Muscle layer of colon (tissue), 2 donors: ENCODE data around the gene UFD1.

Experiments
- H3K27ac ChIP-seq: one replicate; pipeline ENCODE4 v1.7.0; 2013; ENCODE audit warnings: low read depth, mild to moderate bottlenecking, low read length, moderate library complexity
- H3K27me3 ChIP-seq, 2 donors: one replicate each; pipeline ENCODE4 v1.7.0; 2013; ENCODE audit warnings: low read length in 2 of 2, mild to moderate bottlenecking in 2 of 2; ENCODE audit not compliant: insufficient read depth in 2 of 2, control insufficient read depth in 1 of 2
- H3K36me3 ChIP-seq: one replicate; pipeline ENCODE4 v1.7.0; 2013; ENCODE audit warnings: mild to moderate bottlenecking, low read length; ENCODE audit not compliant: insufficient read depth
- H3K4me1 ChIP-seq: one replicate; pipeline ENCODE4 v1.7.0; 2013; ENCODE audit warnings: mild to moderate bottlenecking, low read length; ENCODE audit not compliant: insufficient read depth
- H3K4me3 ChIP-seq, 2 donors: one replicate each; pipeline ENCODE4 v1.7.0; 2013; ENCODE audit warnings: low read length in 2 of 2, low read depth in 1 of 2, mild to moderate bottlenecking in 1 of 2, moderate library complexity in 1 of 2
- H3K9ac ChIP-seq: one replicate; pipeline ENCODE4 v1.7.0; 2013; ENCODE audit warnings: low read length
- H3K9me3 ChIP-seq: one replicate; pipeline ENCODE4 v1.7.0; 2013; ENCODE audit warnings: mild to moderate bottlenecking, low read length
- donor health status: abdominal sarcoma.
- donor health status: Adenocarcinoma of cecum.

The UFD1 gene, protein sequence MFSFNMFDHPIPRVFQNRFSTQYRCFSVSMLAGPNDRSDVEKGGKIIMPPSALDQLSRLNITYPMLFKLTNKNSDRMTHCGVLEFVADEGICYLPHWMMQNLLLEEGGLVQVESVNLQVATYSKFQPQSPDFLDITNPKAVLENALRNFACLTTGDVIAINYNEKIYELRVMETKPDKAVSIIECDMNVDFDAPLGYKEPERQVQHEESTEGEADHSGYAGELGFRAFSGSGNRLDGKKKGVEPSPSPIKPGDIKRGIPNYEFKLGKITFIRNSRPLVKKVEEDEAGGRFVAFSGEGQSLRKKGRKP

GRCh38 chr22:19478901-19479354, at the start of gene UFD1:
Gene UFD1 (minus strand): TSS chr22:19479193. CDS start chr22:19479085, 108 bp downstream.
- Histone ChIP-seq H3K4me3 (peak within 1 kb of the TSS; percentile 86 to 87), H3K27ac (peak within 1 kb of the TSS; percentile 98), H3K9ac (peak within 1 kb of the TSS; percentile 89), H3K27me3 (no peaks in the 10 kb centered on the region), H3K36me3 (peaks cover 7% of the 10 kb centered on the region), H3K4me1 (peaks cover 28% of the 10 kb centered on the region), H3K9me3 (no peaks in the 10 kb centered on the region)

- Histone ChIP-seq H3K9ac (no peak overlapping the region), H3K27ac (no peak overlapping the region), H3K9me3 (no peaks in the 10 kb centered on the region), H3K27me3 (peaks cover 0 to 43% of the 10 kb centered on the region in 2 donors), H3K4me1 (no peaks in the 10 kb centered on the region), H3K4me3 (no peak overlapping the region), H3K36me3 (no peaks in the 10 kb centered on the region)
Observed at GRCh38 chr22:19527861-19528417, 48.9 kb upstream of the UFD1 start.

GRCh38 chr22:19527321-19527721, 48.3 kb upstream of the UFD1 start:
- Histone ChIP-seq H3K4me3 (no peak overlapping the region), H3K4me1 (no peaks in the 10 kb centered on the region), H3K27me3 (peaks cover 0 to 47% of the 10 kb centered on the region in 2 donors), H3K9ac (no peak overlapping the region), H3K36me3 (no peaks in the 10 kb centered on the region), H3K9me3 (no peaks in the 10 kb centered on the region), H3K27ac (no peak overlapping the region)

- H3K27me3 ChIP-seq: peaks cover 0 to 47% of the 10 kb centered on the region in 2 donors
- H3K9ac ChIP-seq: no peak overlapping the region
- no peak overlapping the region for H3K4me3 ChIP-seq
- H3K27ac ChIP-seq: no peak overlapping the region
- no peaks in the 10 kb centered on the region for H3K9me3 ChIP-seq
- H3K4me1 ChIP-seq: no peaks in the 10 kb centered on the region
- no peaks in the 10 kb centered on the region for H3K36me3 ChIP-seq
Observed at GRCh38 chr22:19526702-19527111, 47.7 kb upstream of the UFD1 start.

DNA sequence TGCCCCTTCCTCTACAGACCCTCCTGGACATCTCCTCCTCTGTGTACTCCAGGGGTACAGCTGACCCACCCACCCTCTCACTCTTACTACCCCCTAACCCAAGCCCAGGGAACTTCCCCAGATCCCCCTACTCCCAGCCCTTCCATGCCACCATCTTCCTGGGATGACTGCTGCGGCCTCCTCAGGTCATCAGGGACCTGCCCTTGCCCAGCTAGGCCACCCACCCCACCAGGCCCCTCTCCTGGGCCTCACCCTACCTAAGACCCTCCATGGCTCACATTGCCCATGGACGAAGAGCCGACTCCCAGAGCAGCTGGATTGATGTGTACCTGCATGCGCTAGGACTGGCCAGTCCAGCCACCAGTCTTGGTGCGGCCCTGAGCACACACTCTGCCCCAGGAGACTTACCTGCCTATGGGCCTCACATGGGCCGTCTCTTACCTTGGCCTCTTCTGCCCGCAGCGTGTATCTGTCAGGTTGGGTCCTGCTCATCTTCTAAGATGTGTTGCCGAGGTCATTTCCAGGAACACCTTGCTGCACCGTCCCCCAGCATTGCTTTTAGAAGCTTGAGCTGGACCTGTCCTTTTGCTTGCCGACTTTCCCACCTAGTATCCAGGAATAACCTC, 47.2 kb upstream of the UFD1 start:
- H3K9ac ChIP-seq: no peak overlapping the region
- H3K4me1 ChIP-seq: no peaks in the 10 kb centered on the region
- H3K4me3 ChIP-seq: no peak overlapping the region
- no peaks in the 10 kb centered on the region for H3K9me3 ChIP-seq
- H3K27me3 ChIP-seq: peaks cover 0 to 47% of the 10 kb centered on the region in 2 donors
- H3K27ac ChIP-seq: no peak overlapping the region
- no peaks in the 10 kb centered on the region for H3K36me3 ChIP-seq

DNA sequence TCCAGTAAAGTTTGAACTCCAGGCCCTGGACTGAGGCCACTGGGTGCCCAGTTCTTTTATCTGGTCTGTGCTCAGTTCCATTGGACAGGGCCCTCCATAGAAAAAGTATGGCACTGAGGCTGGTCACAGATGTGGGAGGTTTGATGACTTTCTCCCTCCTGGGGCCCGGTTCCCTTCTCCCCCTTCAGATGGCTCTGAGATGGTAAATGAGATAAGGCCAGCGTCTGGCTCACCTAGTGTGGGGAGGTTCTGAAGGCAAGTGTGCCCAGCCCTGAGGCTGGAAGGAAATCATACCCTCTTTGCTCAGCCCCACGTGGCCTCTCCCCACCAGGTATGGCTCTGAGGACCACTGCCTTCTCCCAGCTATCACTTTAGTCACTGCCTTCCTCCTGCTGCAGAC, 46.7 kb upstream of the UFD1 start:
- Histone ChIP-seq H3K9me3 (no peaks in the 10 kb centered on the region), H3K4me3 (no peak overlapping the region), H3K36me3 (no peaks in the 10 kb centered on the region), H3K27me3 (peaks cover 0 to 45% of the 10 kb centered on the region in 2 donors), H3K9ac (no peak overlapping the region), H3K27ac (no peak overlapping the region), H3K4me1 (no peaks in the 10 kb centered on the region)

GRCh38 chr22:19525116-19525660, 46.2 kb upstream of the UFD1 start:
- Histone ChIP-seq H3K27me3 (peaks cover 0 to 43% of the 10 kb centered on the region in 2 donors), H3K4me1 (no peaks in the 10 kb centered on the region), H3K9ac (no peak overlapping the region), H3K9me3 (no peaks in the 10 kb centered on the region), H3K27ac (no peak overlapping the region), H3K36me3 (no peaks in the 10 kb centered on the region), H3K4me3 (no peak overlapping the region)

GRCh38 chr22:19524170-19525115, 45.5 kb upstream of the UFD1 start, which contains the start of gene CLDN5:
Gene CLDN5 (minus strand): TSS chr22:19524410. CDS start chr22:19524255, 155 bp downstream.
- Histone ChIP-seq H3K36me3 (no peaks in the 10 kb centered on the region), H3K4me3 (no peak within 1 kb of the TSS), H3K9ac (no peak within 1 kb of the TSS), H3K4me1 (no peaks in the 10 kb centered on the region), H3K9me3 (no peaks in the 10 kb centered on the region), H3K27me3 (peaks cover 0 to 43% of the 10 kb centered on the region in 2 donors), H3K27ac (no peak within 1 kb of the TSS)

DNA sequence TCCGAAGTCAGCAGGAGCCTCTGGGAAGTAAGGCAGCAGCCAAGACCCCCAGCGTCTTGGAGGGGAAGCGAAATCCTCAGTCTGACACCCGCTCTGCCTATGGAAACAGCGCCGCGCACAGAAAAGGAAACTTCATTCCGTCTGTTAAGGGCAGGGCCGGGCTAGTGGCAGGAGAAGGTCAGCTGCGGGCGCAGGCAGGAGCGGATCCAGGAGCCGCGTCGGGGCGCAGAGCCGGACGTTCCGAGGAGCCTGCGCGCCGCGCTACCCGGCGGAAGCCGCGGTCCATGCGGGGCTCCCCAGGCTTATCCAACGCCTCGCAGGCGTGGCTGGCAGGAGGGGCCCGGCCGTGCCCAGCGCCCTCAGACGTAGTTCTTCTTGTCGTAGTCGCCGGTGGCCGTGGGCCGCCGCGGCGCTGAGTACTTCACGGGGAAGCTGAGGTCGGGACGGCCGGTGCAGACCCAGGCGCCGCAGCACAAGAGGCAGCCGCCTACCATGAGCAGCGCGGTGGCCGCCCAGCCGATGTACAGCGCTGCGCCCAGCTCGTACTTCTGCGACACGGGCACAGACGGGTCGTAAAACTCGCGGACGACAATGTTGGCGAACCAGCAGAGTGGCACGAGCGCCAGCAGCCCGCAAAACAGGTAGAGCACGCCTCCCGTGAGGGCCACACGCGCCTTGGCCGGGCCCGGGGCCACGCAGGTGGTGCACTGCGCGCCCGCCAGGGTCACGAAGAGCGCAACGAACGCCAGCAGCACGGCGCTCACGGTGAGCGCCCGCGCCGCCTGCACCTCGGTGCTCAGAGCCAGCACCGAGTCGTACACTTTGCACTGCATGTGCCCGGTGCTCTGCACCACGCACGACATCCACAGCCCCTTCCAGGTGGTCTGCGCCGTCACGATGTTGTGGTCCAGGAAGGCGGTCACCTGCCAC, 44.5 kb upstream of the UFD1 start:
- no peak overlapping the region for H3K9ac ChIP-seq
- no peaks in the 10 kb centered on the region for H3K36me3 ChIP-seq
- H3K27me3 ChIP-seq: peaks cover 0 to 43% of the 10 kb centered on the region in 2 donors
- H3K27ac ChIP-seq: no peak overlapping the region
- H3K9me3 ChIP-seq: no peaks in the 10 kb centered on the region
- H3K4me3 ChIP-seq: peak overlapping the region in 1 of 2 donors; percentile 18
- no peaks in the 10 kb centered on the region for H3K4me1 ChIP-seq

DNA sequence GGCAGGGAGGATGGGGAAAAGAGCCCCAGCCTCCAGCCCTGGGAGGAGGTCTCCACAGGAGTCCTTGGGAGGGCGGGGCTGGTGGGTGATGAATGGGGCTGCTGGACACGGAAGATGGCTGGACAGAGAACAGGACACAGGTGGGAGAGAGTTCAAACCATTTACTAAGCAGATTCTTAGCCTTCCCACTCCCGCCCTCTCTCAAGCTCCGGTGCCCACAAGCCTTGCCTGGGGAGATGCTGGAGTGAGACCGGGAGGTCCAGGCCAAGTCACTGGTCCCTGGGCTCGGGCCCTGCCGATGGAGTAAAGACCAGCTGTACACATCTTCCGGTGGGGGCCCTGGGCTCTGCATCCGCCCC, 43.9 kb upstream of the UFD1 start:
- no peak overlapping the region for H3K9ac ChIP-seq
- peaks cover 0 to 43% of the 10 kb centered on the region in 2 donors for H3K27me3 ChIP-seq
- peak overlapping the region in 1 of 2 donors; percentile 18 for H3K4me3 ChIP-seq
- H3K9me3 ChIP-seq: no peaks in the 10 kb centered on the region
- no peak overlapping the region for H3K27ac ChIP-seq
- H3K4me1 ChIP-seq: no peaks in the 10 kb centered on the region
- H3K36me3 ChIP-seq: no peaks in the 10 kb centered on the region
